A549 (cell line): ENCODE measurements around the gene KRT71. TPM values are rescaled to one million over a fixed set of nuclear protein-coding genes. Genes with fewer than 3 reads are reported as not detected.

ENCODE experiments used
- ATAC-seq, 2 experiments: fragments of 200-7000 bp in 1 of 2; fragments of >200 bp in 1 of 2; cut with Nextera tagmentation in 1 of 2; cut with Tn5 transposase in 1 of 2; 3 replicates each; pipeline versions ENCODE4 v1.8.0 to v1.9.1; 2018 to 2020; ENCODE audit warnings: mild to moderate bottlenecking in 1 of 2, moderate library complexity in 1 of 2
- CTCF ChIA-PET: fragments of 300-600 bp; sonication (Branson Sonifier 250); formaldehyde crosslinking; extraction: SDS; loops from one replicate; lab custom pipeline; 2021; ENCODE audit warnings: antibody characterized with exemption, inconsistent platforms; lab: Yijun Ruan, JAX
- POLR2A ChIA-PET: fragments of 350-600 bp; formaldehyde crosslinking; extraction: SDS; loops from one replicate; lab custom pipeline; 2021; ENCODE audit warnings: antibody characterized with exemption, inconsistent platforms; lab: Yijun Ruan, JAX
- DNase-seq, 2 experiments: peaks; one replicate each; pipeline versions ENCODE4 v3.0.0 to v3.0.0-alpha.2; 2011 to 2016; ENCODE audit warnings: low read depth in 1 of 2, low spot score in 1 of 2
- FAIRE-seq: peaks from 2 replicates; lab custom pipeline; 2011; peaks lifted over from hg19 to GRCh38; lab: Jason Lieb, UNC
- H3K27ac ChIP-seq, 2 experiments: fragments of >200 bp; sonication (Bioruptor Twin); formaldehyde crosslinking; 3 replicates each; pipeline ENCODE4 v1.5.1; 2016 to 2017
- H3K4me1 ChIP-seq: fragments of >200 bp; sonication (Bioruptor Twin); formaldehyde crosslinking; 3 replicates; pipeline ENCODE4 v1.6.1; 2016
- H3K4me2 ChIP-seq: fragments of >200 bp; sonication (Bioruptor Twin); formaldehyde crosslinking; 3 replicates; pipeline ENCODE4 v1.6.1; 2016
- H3K4me3 ChIP-seq: fragments of >200 bp; sonication (Bioruptor Twin); formaldehyde crosslinking; 3 replicates; pipeline ENCODE4 v1.5.1; 2016
- H3K9me3 ChIP-seq: fragments of >200 bp; sonication (Bioruptor Twin); formaldehyde crosslinking; 3 replicates; pipeline ENCODE4 v1.6.1; 2016
- BHLHE40 ChIP-seq: IDR thresholded peaks from 2 replicates; pipeline ENCODE4 v1.6.1; 2012; ENCODE audit warnings: low read depth, low read length, inconsistent platforms
- CHD4 ChIP-seq: fragments of 200-600 bp; sonication (generic); IDR thresholded peaks from 2 replicates; pipeline ENCODE4 v1.6.1; 2016; ENCODE audit warnings: antibody characterized with exemption, mild to moderate bottlenecking, borderline replicate concordance
- EHMT2 ChIP-seq: fragments of 200-600 bp; sonication (generic); IDR thresholded peaks from 2 replicates; pipeline ENCODE4 v1.6.1; 2016; ENCODE audit warnings: antibody characterized with exemption, low read depth, mild to moderate bottlenecking, moderate library complexity
- ESRRA ChIP-seq: fragments of 150-350 bp; IDR thresholded peaks from 2 replicates; pipeline ENCODE4 v1.6.1; 2014; ENCODE audit warnings: mild to moderate bottlenecking, low read length, borderline replicate concordance
- FOSB ChIP-seq: fragments of 250-450 bp; sonication (Bioruptor Pico); IDR thresholded peaks from 2 replicates; pipeline ENCODE4 v1.5.0; 2020; ENCODE audit warnings: mild to moderate bottlenecking, moderate library complexity
- FOSL2 ChIP-seq, 2 experiments: fragments of 450-650 bp in 1 of 2; fragments of >200 bp in 1 of 2; sonication (Bioruptor Twin) in 1 of 2; formaldehyde crosslinking; IDR thresholded peaks; 2 replicates each; pipeline versions ENCODE4 v1.5.0 to v1.6.1; 2016 to 2020; ENCODE audit warnings: mild to moderate bottlenecking in 1 of 2, moderate library complexity in 1 of 2
- HEYL ChIP-seq: fragments of 250-450 bp; sonication (Bioruptor Pico); IDR thresholded peaks from 2 replicates; pipeline ENCODE4 v1.8.0; 2021; ENCODE audit warnings: mild to moderate bottlenecking, moderate library complexity
- HOXB13 ChIP-seq: fragments of 250-450 bp; sonication (Bioruptor Pico); IDR thresholded peaks from 2 replicates; pipeline ENCODE4 v1.5.0; 2020; ENCODE audit warnings: low read depth, mild to moderate bottlenecking, moderate library complexity
- HOXB5 ChIP-seq: fragments of 250-450 bp; sonication (Bioruptor Pico); IDR thresholded peaks from 2 replicates; pipeline ENCODE4 v1.5.0; 2020; ENCODE audit warnings: mild to moderate bottlenecking, moderate library complexity
- KDM1A ChIP-seq: fragments of 200-600 bp; sonication (generic); IDR thresholded peaks from 2 replicates; pipeline ENCODE4 v1.6.1; 2016; ENCODE audit warnings: low read depth, mild to moderate bottlenecking
- KDM5A ChIP-seq: fragments of 200-600 bp; sonication (generic); IDR thresholded peaks from 2 replicates; pipeline ENCODE4 v1.6.1; 2016; ENCODE audit warnings: antibody characterized with exemption, mild to moderate bottlenecking
- MAZ ChIP-seq: fragments of 150-350 bp; IDR thresholded peaks from 2 replicates; pipeline ENCODE4 v1.6.1; 2014; ENCODE audit warnings: antibody characterized with exemption, low read depth, low read length, borderline replicate concordance
- MYC ChIP-seq: IDR thresholded peaks from 2 replicates; pipeline ENCODE4 v1.6.1; 2012; ENCODE audit warnings: mild to moderate bottlenecking, inconsistent platforms, low read length, improper control_type of control experiment, borderline replicate concordance
- NFE2L2 ChIP-seq: fragments of 150-350 bp; conservative IDR thresholded peaks from 2 replicates; pipeline ENCODE4 v1.6.1; 2014; ENCODE audit warnings: low read length
- NR3C1 ChIP-seq: fragments of >200 bp; sonication (Bioruptor Twin); formaldehyde crosslinking; IDR thresholded peaks from 3 replicates; pipeline ENCODE4 v1.6.1; 2017
- POLR2A ChIP-seq: IDR thresholded peaks from 2 replicates; pipeline ENCODE4 v1.6.1; 2012; ENCODE audit warnings: mild to moderate bottlenecking, low read length
- RARB ChIP-seq: fragments of 250-450 bp; sonication (Bioruptor Pico); IDR thresholded peaks from 2 replicates; pipeline ENCODE4 v1.8.0; 2021; ENCODE audit warnings: mild to moderate bottlenecking, moderate library complexity
- RFX5 ChIP-seq: fragments of 450-650 bp; IDR thresholded peaks from 2 replicates; pipeline ENCODE4 v1.7.1; 2014; ENCODE audit warnings: antibody characterized with exemption, mild to moderate bottlenecking, moderate library complexity
- RNF2 ChIP-seq: fragments of 200-600 bp; sonication (generic); IDR thresholded peaks from 2 replicates; pipeline ENCODE4 v1.6.1; 2016; ENCODE audit warnings: low read depth, mild to moderate bottlenecking, antibody characterized with exemption, moderate library complexity, borderline replicate concordance
- SMC3 ChIP-seq: fragments of >200 bp; sonication (Bioruptor Twin); formaldehyde crosslinking; IDR thresholded peaks from 3 replicates; pipeline ENCODE4 v1.6.1; 2018; ENCODE audit warnings: inconsistent platforms
- ZC3H11A ChIP-seq: fragments of 450-650 bp; IDR thresholded peaks from 2 replicates; pipeline ENCODE4 v1.6.1; 2014; ENCODE audit warnings: antibody characterized with exemption, mild to moderate bottlenecking
- ZFP36 ChIP-seq: fragments of 450-650 bp; IDR thresholded peaks from 2 replicates; pipeline ENCODE4 v1.6.1; 2014; ENCODE audit warnings: borderline replicate concordance; ENCODE audit not compliant: partially characterized antibody
- ZSCAN20 ChIP-seq: fragments of 250-450 bp; sonication (Bioruptor Pico); IDR thresholded peaks from 2 replicates; pipeline ENCODE4 v1.8.0; 2022; ENCODE audit warnings: mild to moderate bottlenecking, moderate library complexity
- WGBS: methylation state at CpG from one replicate; pipeline ENCODE4 v1.1.6; 2017; ENCODE audit errors: missing lambda C conversion rate; 5-methylcytosine and 5-hydroxymethylcytosine counted together
- polyA plus RNA-seq, 4 experiments: library from polyadenylated mRNA; depleted of rRNA in 3 of 4; stranded (reverse); fragments of >200 nt; fragmentation: RNase III in 1 of 4; extraction: RNeasy Plus Mini Kit Qiagen cat#74134 plus additional on column Dnase treatment in 1 of 4; gene quantifications; 2 replicates in 3 of 4; 3 replicates in 1 of 4; pipeline ENCODE4 v1.2.3, GENCODE V29; 2011 to 2017
- TF ChIP-seq, protein P1 (sequence below): fragments of >200 bp; sonication (Bioruptor Twin); formaldehyde crosslinking; IDR thresholded peaks from 3 replicates; pipeline ENCODE4 v1.6.1; 2016
- TF ChIP-seq, protein P2 (sequence below): IDR thresholded peaks from 2 replicates; pipeline ENCODE4 v1.6.1; 2012
- TF ChIP-seq, protein P3 (sequence below): fragments of 250-450 bp; sonication (Bioruptor Pico); IDR thresholded peaks from 2 replicates; pipeline ENCODE4 v1.5.0; 2020; ENCODE audit warnings: low read depth, mild to moderate bottlenecking, moderate library complexity
- TF ChIP-seq, protein P4 (sequence below): fragments of 250-450 bp; sonication (Bioruptor Pico); IDR thresholded peaks from 2 replicates; pipeline ENCODE4 v1.5.0; 2021; ENCODE audit warnings: mild to moderate bottlenecking, moderate library complexity, borderline replicate concordance

Gene KRT71
- polyA plus RNA-seq, 2 of the 4 experiments (the other 2 are of a cell fraction) = not detected

DNA sequence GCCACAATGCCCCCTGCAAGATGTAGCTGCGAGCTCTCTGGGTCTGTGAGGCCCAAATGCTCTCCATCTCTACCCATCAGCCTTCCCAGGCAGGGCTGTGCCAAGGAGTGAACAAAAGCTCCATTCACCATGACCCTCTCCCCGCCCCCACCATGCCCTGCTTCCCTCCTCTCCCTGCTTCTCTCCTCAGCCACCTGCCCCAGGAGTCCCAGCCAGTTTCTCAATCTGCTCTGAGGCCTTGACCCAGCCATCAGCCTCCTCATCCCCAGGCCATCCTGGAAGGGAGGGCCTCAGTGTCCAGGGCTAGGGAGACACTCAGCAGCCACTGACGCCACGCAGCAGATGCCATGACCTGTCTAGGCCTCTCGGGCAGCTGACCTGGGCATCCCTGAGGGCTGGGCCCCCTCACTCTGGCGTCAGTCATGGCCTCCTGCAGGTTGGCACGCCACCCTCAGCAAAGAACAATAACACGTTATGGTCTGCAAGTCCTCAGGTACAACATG lies 24.3 kb downstream of the KRT71 start:
- Histone ChIP-seq H3K4me2 (no peak overlapping the region), H3K9me3 (no peaks in the 10 kb centered on the region), H3K27ac (no peak overlapping the region), H3K4me1 (no peaks in the 10 kb centered on the region)
- POLR2A ChIA-PET = no interaction called here
- no peak for DNase-seq
- TF ChIP-seq, protein P1, sequence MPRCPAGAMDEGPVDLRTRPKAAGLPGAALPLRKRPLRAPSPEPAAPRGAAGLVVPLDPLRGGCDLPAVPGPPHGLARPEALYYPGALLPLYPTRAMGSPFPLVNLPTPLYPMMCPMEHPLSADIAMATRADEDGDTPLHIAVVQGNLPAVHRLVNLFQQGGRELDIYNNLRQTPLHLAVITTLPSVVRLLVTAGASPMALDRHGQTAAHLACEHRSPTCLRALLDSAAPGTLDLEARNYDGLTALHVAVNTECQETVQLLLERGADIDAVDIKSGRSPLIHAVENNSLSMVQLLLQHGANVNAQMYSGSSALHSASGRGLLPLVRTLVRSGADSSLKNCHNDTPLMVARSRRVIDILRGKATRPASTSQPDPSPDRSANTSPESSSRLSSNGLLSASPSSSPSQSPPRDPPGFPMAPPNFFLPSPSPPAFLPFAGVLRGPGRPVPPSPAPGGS = no peak
- TF ChIP-seq FOSB = no peak
- no peak for TF ChIP-seq ESRRA
- TF ChIP-seq EHMT2 = no peak
- TF ChIP-seq POLR2A = no peak
- no peak for TF ChIP-seq RNF2
- no peak for TF ChIP-seq KDM5A
- no peak for TF ChIP-seq SMC3
- TF ChIP-seq HOXB5 = no peak
- no peak for TF ChIP-seq RARB
- no peak for TF ChIP-seq KDM1A
- no peak for TF ChIP-seq ZSCAN20
- TF ChIP-seq HEYL (CRISPR knock-in tag) = no peak
- no peak for TF ChIP-seq CHD4
- TF ChIP-seq, all 56 proteins: peak for 0
- H3K4me3 ChIP-seq = no peak overlapping the region
- ATAC-seq = no peak
- CTCF ChIA-PET = interaction anchor here (0.8 to 1.8 kb wide), 4 partner anchors 12 to 371 kb away, joined by 3 to 8 read pairs (median 4); no protein-coding TSS in a partner anchor
- 61% methylated on average over 7 of the region's 8 CpGs for WGBS
- FAIRE-seq = no peak

DNA sequence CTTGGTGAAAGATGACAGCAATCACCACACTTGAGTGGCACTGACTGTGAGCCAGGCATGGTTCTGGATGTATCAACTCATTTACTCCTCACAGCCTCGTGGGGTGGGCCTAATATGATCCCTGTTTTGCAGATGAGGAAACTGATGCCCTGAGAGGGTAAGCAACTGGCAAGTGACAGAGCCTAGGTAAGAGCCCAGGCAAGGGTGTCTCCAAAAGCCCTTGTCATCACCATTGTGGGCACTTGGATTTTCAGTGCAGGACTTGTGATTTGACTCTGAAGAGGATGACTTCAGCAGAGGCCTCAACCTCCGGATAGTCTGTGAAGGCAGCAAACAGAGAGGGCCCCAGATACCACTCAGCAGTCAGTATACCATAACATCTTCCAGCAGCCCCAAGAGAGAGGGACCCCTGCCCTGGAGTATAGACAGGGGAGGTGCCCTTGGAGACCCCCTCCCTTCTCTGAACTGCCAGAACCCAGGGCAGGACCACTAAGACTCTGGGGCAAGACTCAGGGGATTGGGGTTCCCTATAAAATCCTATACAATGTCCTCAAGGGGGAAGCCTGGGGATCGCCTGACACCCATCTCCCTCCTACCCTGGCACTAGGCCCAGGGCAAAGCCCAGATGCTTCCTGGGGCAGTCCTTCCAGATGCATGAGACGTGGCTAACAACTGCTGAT lies 25.7 kb downstream of the KRT71 start:
- Histone ChIP-seq H3K4me2 (no peak overlapping the region), H3K27ac (no peak overlapping the region), H3K4me3 (no peak overlapping the region), H3K9me3 (no peaks in the 10 kb centered on the region), H3K4me1 (peaks cover 8% of the 10 kb centered on the region; the same call in 2 of the 3 replicates)
- TF ChIP-seq, protein P2, sequence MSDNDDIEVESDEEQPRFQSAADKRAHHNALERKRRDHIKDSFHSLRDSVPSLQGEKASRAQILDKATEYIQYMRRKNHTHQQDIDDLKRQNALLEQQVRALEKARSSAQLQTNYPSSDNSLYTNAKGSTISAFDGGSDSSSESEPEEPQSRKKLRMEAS = no peak
- TF ChIP-seq FOSB = no peak
- TF ChIP-seq, protein P1 = no peak
- no peak for TF ChIP-seq ZC3H11A
- no peak for TF ChIP-seq NFE2L2
- TF ChIP-seq SMC3 = no peak
- no peak for TF ChIP-seq EHMT2
- TF ChIP-seq ZFP36 = no peak
- no peak for TF ChIP-seq BHLHE40
- TF ChIP-seq HOXB13 (CRISPR knock-in tag) = no peak
- no peak for TF ChIP-seq MAZ
- TF ChIP-seq, protein P3, sequence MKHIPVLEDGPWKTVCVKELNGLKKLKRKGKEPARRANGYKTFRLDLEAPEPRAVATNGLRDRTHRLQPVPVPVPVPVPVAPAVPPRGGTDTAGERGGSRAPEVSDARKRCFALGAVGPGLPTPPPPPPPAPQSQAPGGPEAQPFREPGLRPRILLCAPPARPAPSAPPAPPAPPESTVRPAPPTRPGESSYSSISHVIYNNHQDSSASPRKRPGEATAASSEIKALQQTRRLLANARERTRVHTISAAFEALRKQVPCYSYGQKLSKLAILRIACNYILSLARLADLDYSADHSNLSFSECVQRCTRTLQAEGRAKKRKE (CRISPR knock-in tag) = no peak
- TF ChIP-seq HEYL (CRISPR knock-in tag) = no peak
- no peak for TF ChIP-seq NR3C1
- TF ChIP-seq MYC = no peak
- no peak for TF ChIP-seq FOSL2 (IDR thresholded peaks at IDR 0.05)
- TF ChIP-seq FOSL2 (CRISPR knock-in tag; IDR thresholded peaks at IDR 0.05) = no peak
- TF ChIP-seq, protein P4, sequence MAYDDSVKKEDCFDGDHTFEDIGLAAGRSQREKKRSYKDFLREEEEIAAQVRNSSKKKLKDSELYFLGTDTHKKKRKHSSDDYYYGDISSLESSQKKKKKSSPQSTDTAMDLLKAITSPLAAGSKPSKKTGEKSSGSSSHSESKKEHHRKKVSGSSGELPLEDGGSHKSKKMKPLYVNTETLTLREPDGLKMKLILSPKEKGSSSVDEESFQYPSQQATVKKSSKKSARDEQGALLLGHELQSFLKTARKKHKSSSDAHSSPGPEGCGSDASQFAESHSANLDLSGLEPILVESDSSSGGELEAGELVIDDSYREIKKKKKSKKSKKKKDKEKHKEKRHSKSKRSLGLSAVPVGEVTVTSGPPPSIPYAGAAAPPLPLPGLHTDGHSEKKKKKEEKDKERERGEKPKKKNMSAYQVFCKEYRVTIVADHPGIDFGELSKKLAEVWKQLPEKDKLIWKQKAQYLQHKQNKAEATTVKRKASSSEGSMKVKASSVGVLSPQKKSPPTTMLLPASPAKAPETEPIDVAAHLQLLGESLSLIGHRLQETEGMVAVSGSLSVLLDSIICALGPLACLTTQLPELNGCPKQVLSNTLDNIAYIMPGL (CRISPR knock-in tag) = no peak
- no peak for TF ChIP-seq RFX5
- ChIA-PET CTCF (interaction anchor here (1.3 to 1.8 kb wide), 2 partner anchors 20 to 358 kb away, joined by 3 to 8 read pairs; no protein-coding TSS in a partner anchor), POLR2A (no interaction called here)
- FAIRE-seq (no peak), ATAC-seq (no peak), DNase-seq (no peak)
- WGBS = 31% methylated on average over 4 of the region's 4 CpGs
